OCI-LY3 (cell line): ENCODE measurements around the gene DTNA.
A peak's percentile ranks its signal among the peaks of the same experiment; 100 is the strongest.
"Not testable (repeated sequence)": the region's sequence is repeated elsewhere in the genome, so short reads cannot be mapped to it uniquely, and the experiment has no call there.

Experiments
- H2AFZ ChIP-seq: fragments of 200-600, 300-600 bp; shearing (Covaris generic); 2 replicates; pipeline ENCODE4 v1.6.0; 2014; ENCODE audit warnings: antibody characterized with exemption, low read depth, low read length
- H3K27ac ChIP-seq: fragments of 200-600, 300-600 bp; sonication (generic); 2 replicates; pipeline ENCODE4 v1.5.1; 2014; ENCODE audit warnings: mild to moderate bottlenecking, low read length, moderate library complexity, mixed read lengths
- H3K27me3 ChIP-seq: fragments of 200-600, 300-600 bp; sonication (generic); 2 replicates; pipeline ENCODE4 v1.6.1; 2014; ENCODE audit warnings: low read depth, low read length, mixed read lengths
- H3K36me3 ChIP-seq: fragments of 200-600, 300-600 bp; sonication (generic); replicated peaks from 2 replicates; pipeline ENCODE3; 2014; ENCODE audit warnings: low read depth, low read length, mixed read lengths
- H3K4me1 ChIP-seq: fragments of 300-600, 200-600 bp; sonication (generic); 2 replicates; pipeline ENCODE4 v1.6.1; 2014; ENCODE audit warnings: low read length, mixed read lengths
- H3K4me2 ChIP-seq: fragments of 200-600, 300-600 bp; sonication (generic); 2 replicates; pipeline ENCODE4 v1.6.1; 2014; ENCODE audit warnings: low read length, mixed read lengths
- H3K4me3 ChIP-seq: fragments of 300-600, 200-600 bp; sonication (generic); 2 replicates; pipeline ENCODE4 v1.5.1; 2014; ENCODE audit warnings: antibody characterized with exemption, mild to moderate bottlenecking, low read length, moderate library complexity
- H3K79me2 ChIP-seq: fragments of 300-600, 200-600 bp; shearing (Covaris generic); 2 replicates; pipeline ENCODE4 v1.6.1; 2014; ENCODE audit warnings: mild to moderate bottlenecking, low read length, mixed read lengths
- H3K9ac ChIP-seq: fragments of 300-600, 200-600 bp; shearing (Covaris generic); 2 replicates; pipeline ENCODE4 v1.6.0; 2014; ENCODE audit warnings: mild to moderate bottlenecking, low read length, moderate library complexity
- H3K9me3 ChIP-seq: fragments of 200-600, 300-600 bp; shearing (Covaris generic); 2 replicates; pipeline ENCODE4 v1.6.1; 2014; ENCODE audit warnings: low read length, mixed read lengths; ENCODE audit not compliant: insufficient read depth
- H4K20me1 ChIP-seq: fragments of 200-600, 300-600 bp; sonication (generic); 2 replicates; pipeline ENCODE4 v1.6.1; 2016; ENCODE audit warnings: low read length, mixed read lengths; ENCODE audit not compliant: insufficient read depth
- EZH2phosphoT487 ChIP-seq: fragments of 200-600 bp; shearing (Covaris generic); IDR thresholded peaks from 2 replicates; pipeline ENCODE4 v1.6.1; 2018; ENCODE audit warnings: antibody characterized with exemption, mixed run types, low read depth
- TF ChIP-seq, protein P1 (sequence below): fragments of 200-600, 300-600 bp; sonication (generic); IDR thresholded peaks from 2 replicates; pipeline ENCODE4 v1.5.1; 2014; ENCODE audit warnings: antibody characterized with exemption, low read length, low read depth

The DTNA gene

DNA sequence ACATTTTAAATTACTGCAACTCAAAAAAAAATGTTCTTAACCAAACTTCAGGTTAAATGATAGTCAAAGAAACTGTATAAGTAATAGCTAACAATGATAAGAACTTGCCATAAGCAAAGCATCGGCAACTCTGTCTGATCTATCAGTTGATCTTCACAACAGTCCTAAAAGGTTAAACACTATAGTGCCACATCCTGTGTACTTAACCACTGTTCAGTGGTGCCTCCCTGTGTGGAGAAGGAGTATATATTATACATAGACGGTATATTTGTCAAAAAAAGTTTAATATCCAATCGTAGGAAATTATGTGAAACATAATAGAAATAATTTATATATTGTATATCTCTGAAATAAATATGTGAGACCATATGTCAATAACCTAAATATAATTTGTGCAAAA, 13.0 kb downstream of the DTNA start:
- H3K4me3 ChIP-seq = no peak overlapping the region
- no peak overlapping the region for H3K4me2 ChIP-seq
- H3K4me1 ChIP-seq = no peaks in the 10 kb centered on the region
- no peaks in the 10 kb centered on the region for H3K79me2 ChIP-seq
- TF ChIP-seq, protein P1, sequence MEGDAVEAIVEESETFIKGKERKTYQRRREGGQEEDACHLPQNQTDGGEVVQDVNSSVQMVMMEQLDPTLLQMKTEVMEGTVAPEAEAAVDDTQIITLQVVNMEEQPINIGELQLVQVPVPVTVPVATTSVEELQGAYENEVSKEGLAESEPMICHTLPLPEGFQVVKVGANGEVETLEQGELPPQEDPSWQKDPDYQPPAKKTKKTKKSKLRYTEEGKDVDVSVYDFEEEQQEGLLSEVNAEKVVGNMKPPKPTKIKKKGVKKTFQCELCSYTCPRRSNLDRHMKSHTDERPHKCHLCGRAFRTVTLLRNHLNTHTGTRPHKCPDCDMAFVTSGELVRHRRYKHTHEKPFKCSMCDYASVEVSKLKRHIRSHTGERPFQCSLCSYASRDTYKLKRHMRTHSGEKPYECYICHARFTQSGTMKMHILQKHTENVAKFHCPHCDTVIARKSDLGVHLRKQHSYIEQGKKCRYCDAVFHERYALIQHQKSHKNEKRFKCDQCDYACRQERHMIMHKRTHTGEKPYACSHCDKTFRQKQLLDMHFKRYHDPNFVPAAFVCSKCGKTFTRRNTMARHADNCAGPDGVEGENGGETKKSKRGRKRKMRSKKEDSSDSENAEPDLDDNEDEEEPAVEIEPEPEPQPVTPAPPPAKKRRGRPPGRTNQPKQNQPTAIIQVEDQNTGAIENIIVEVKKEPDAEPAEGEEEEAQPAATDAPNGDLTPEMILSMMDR = no peak; the same call in 1 of the 2 replicates
- no peak for TF ChIP-seq EZH2phosphoT487
- H4K20me1 ChIP-seq = no peaks in the 10 kb centered on the region
- no peaks in the 10 kb centered on the region for H3K9me3 ChIP-seq
- H3K36me3 ChIP-seq = no peaks in the 10 kb centered on the region
- no peak overlapping the region for H3K9ac ChIP-seq
- H3K27me3 ChIP-seq = no peaks in the 10 kb centered on the region
- H3K27ac ChIP-seq = no peak overlapping the region
- no peak overlapping the region for H2AFZ ChIP-seq

DNA sequence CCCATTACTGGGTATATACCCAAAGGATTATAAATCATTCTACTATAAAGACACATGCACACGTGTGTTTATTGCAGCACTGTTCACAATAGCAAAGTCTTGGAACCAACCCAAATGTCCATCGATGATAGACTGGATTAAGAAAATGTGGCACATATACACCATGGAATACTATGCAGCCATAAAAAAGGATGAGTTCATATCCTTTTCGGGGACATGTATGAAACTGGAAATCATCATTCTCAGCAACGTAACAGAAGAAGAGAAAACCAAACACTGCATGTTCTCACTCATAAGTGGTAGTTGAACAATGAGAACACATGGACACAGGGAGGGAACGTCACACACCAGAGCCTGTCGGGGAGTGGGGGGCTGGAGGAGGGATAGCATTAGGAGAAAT, 15.6 kb downstream of the DTNA start:
- H3K79me2 ChIP-seq, H3K4me3 ChIP-seq, H2AFZ ChIP-seq, H3K27ac ChIP-seq, H4K20me1 ChIP-seq, H3K9me3 ChIP-seq, H3K36me3 ChIP-seq, H3K9ac ChIP-seq, H3K27me3 ChIP-seq, H3K4me1 ChIP-seq, H3K4me2 ChIP-seq: not testable (repeated sequence)

DNA sequence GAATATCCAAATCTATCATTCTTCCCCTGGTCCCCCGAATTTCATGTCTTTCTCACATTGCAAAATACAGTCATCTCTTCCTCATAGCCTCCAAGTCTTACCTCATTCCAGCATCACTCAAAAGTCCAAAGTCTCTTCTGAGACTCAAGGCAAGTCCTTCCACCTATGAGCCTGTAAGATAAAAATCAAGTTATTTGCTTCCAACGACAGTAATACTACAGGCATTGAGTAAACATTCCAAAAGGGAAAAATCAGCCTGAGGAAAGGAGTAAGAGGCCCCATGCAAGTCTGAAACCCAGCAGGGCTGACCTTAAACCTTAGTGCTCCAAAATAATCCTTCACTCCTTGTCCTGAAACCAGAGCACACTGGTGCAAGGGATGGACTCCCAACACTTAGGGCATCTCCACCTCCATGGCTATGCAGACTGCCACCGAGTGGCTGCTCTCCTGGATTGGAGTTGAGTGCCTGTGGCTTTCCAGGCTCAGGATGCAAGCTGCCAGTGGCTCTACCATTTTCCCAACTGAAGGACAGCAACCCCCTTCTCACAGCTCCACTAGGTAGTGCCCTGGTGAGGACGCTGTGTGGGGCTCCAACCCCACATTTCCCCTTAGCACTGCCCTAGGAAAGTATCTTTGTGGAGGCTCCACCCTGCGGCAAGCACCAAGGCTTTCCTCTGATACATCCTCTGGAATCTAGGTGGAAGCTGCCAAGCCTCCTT, 16.3 kb downstream of the DTNA start:
- H3K9ac ChIP-seq = no peak overlapping the region
- no peaks in the 10 kb centered on the region for H4K20me1 ChIP-seq
- TF ChIP-seq, protein P1 = no peak
- TF ChIP-seq EZH2phosphoT487 = no peak
- H3K4me2 ChIP-seq = no peak overlapping the region
- H3K9me3 ChIP-seq = no peaks in the 10 kb centered on the region
- 0 out of 2 replicates have a peak, but pooled peaks cover 5% of the 10 kb centered on the region for H3K4me1 ChIP-seq
- H3K36me3 ChIP-seq = no peaks in the 10 kb centered on the region
- no peak overlapping the region for H3K27ac ChIP-seq
- no peaks in the 10 kb centered on the region for H3K27me3 ChIP-seq
- no peaks in the 10 kb centered on the region for H3K79me2 ChIP-seq
- H3K4me3 ChIP-seq = no peak overlapping the region
- H2AFZ ChIP-seq = no peak overlapping the region

DNA sequence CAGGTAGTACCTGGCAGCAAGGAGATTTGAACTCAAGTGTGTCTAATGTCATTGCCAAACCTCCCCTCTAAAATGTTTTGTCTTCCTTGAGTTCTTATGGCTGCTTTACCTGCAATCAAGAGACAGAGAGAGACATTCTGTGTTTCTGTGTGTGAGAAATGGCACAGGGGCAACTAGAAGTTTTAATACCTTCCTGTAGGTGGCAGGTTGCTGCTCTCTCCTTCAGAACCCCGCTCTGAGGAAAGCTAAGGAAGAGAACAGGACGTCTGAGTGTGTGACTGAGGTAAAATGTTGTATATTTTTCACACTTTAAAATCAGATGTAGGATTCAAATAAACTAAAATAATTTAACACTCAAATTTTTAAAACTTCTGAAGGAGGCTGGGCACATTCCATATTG, 19.2 kb downstream of the DTNA start:
- TF ChIP-seq EZH2phosphoT487 = no peak
- TF ChIP-seq, protein P1 = peak; percentile 68
- Histone ChIP-seq H3K27ac (no peak overlapping the region), H3K4me2 (peak overlapping the region; percentile 42)

More for the DNA sequence above, 19.2 kb downstream of the DTNA start:
- Histone ChIP-seq H3K36me3 (no peaks in the 10 kb centered on the region), H3K4me3 (peak overlapping the region; percentile 27), H3K4me1 (0 out of 2 replicates have a peak, but pooled peaks cover 5% of the 10 kb centered on the region), H3K9me3 (no peaks in the 10 kb centered on the region), H2AFZ (peak overlapping the region; percentile 68), H4K20me1 (no peaks in the 10 kb centered on the region), H3K27me3 (no peaks in the 10 kb centered on the region), H3K79me2 (no peaks in the 10 kb centered on the region), H3K9ac (no peak overlapping the region)
